Duodenal mucosa (tissue), 2 donors: ENCODE measurements around the gene REXO1.

Source experiments
- H3K27ac ChIP-seq: one replicate; pipeline ENCODE4 v1.7.0; 2013; ENCODE audit warnings: low read depth, low read length
- H3K27me3 ChIP-seq, 2 donors: one replicate each; pipeline ENCODE4 v1.7.0; 2013; ENCODE audit warnings: low read length in 2 of 2, control low read depth in 1 of 2; ENCODE audit not compliant: insufficient read depth in 2 of 2, control insufficient read depth in 1 of 2
- H3K36me3 ChIP-seq, 2 donors: one replicate each; pipeline ENCODE4 v1.7.0; 2013; ENCODE audit warnings: low read length in 2 of 2, control low read depth in 1 of 2; ENCODE audit not compliant: insufficient read depth in 2 of 2, control insufficient read depth in 1 of 2
- H3K4me1 ChIP-seq, 2 donors: one replicate each; pipeline ENCODE4 v1.7.0; 2013; ENCODE audit warnings: low read length in 2 of 2, control low read depth in 1 of 2; ENCODE audit not compliant: insufficient read depth in 2 of 2, control insufficient read depth in 1 of 2
- H3K4me3 ChIP-seq, 2 donors: one replicate each; pipeline ENCODE4 v1.7.0; 2013; ENCODE audit warnings: low read length in 2 of 2, low read depth in 1 of 2
- H3K9ac ChIP-seq, 2 donors: one replicate each; pipeline ENCODE4 v1.7.0; 2013; ENCODE audit warnings: low read length in 2 of 2, low read depth in 1 of 2
- H3K9me3 ChIP-seq, 2 donors: one replicate each; pipeline ENCODE4 v1.7.0; 2013; ENCODE audit warnings: low read length in 2 of 2, control low read depth in 1 of 2; ENCODE audit not compliant: control insufficient read depth in 1 of 2

Gene REXO1

GRCh38 chr19:1787116-1787515, 61.2 kb downstream of the REXO1 start:
- H3K36me3 ChIP-seq, result no peaks in the 10 kb centered on the region
- peaks cover 9 to 11% of the 10 kb centered on the region in 2 donors for H3K27me3 ChIP-seq
- no peak overlapping the region for H3K27ac ChIP-seq
- no peak overlapping the region for H3K9ac ChIP-seq
- H3K4me1 ChIP-seq, result peaks cover 0 to 4% of the 10 kb centered on the region in 2 donors
- no peak overlapping the region for H3K4me3 ChIP-seq
- no peaks in the 10 kb centered on the region for H3K9me3 ChIP-seq

- H3K4me3 ChIP-seq, result no peak overlapping the region
- peaks cover 2 to 3% of the 10 kb centered on the region in 2 donors for H3K9me3 ChIP-seq
- peaks cover 9 to 11% of the 10 kb centered on the region in 2 donors for H3K27me3 ChIP-seq
- H3K36me3 ChIP-seq, result no peaks in the 10 kb centered on the region
- peaks cover 0 to 4% of the 10 kb centered on the region in 2 donors for H3K4me1 ChIP-seq
- H3K27ac ChIP-seq, result no peak overlapping the region
- H3K9ac ChIP-seq, result no peak overlapping the region
Measured at GRCh38 chr19:1786668-1787067, 61.6 kb downstream of the REXO1 start.

GRCh38 chr19:1785310-1785709, 63.0 kb downstream of the REXO1 start:
- no peak overlapping the region for H3K27ac ChIP-seq
- H3K27me3 ChIP-seq, result peaks cover 16 to 19% of the 10 kb centered on the region in 2 donors
- H3K9me3 ChIP-seq, result peaks cover 4 to 5% of the 10 kb centered on the region in 2 donors
- no peaks in the 10 kb centered on the region for H3K36me3 ChIP-seq
- H3K4me1 ChIP-seq, result peaks cover 0 to 4% of the 10 kb centered on the region in 2 donors
- H3K4me3 ChIP-seq, result no peak overlapping the region
- no peak overlapping the region for H3K9ac ChIP-seq

DNA sequence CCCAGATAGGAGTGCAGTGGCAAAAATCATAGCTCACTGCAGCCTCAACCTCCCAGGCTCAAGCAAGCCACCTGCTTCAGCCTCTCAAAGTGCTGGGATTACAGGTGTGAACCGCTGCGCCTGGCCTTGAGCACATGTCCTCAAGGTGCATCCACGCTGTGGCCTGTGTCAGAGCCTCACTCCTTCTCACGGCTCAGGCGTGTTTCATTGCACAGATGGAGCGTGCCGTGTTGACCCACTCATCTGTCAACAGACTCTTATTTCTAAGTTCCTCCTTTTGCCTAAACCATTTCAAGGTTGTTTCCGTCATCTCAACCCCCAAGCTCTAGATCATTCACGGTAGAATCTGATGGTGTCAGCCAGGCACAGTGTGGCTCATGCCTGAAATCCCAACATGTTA, 64.4 kb downstream of the REXO1 start:
- no peak overlapping the region for H3K9ac ChIP-seq
- peaks cover 0 to 4% of the 10 kb centered on the region in 2 donors for H3K4me1 ChIP-seq
- H3K9me3 ChIP-seq, result peaks cover 4 to 5% of the 10 kb centered on the region in 2 donors
- no peak overlapping the region for H3K4me3 ChIP-seq
- no peak overlapping the region for H3K27ac ChIP-seq
- H3K27me3 ChIP-seq, result peaks cover 17 to 29% of the 10 kb centered on the region in 2 donors
- no peaks in the 10 kb centered on the region for H3K36me3 ChIP-seq

- no peak overlapping the region for H3K27ac ChIP-seq
- peaks cover 0 to 4% of the 10 kb centered on the region in 2 donors for H3K4me1 ChIP-seq
- no peak overlapping the region for H3K9ac ChIP-seq
- peaks cover 4 to 5% of the 10 kb centered on the region in 2 donors for H3K9me3 ChIP-seq
- H3K4me3 ChIP-seq, result no peak overlapping the region
- H3K36me3 ChIP-seq, result no peaks in the 10 kb centered on the region
- H3K27me3 ChIP-seq, result peaks cover 23 to 28% of the 10 kb centered on the region in 2 donors
Measured at GRCh38 chr19:1783354-1783753, 64.9 kb downstream of the REXO1 start.

DNA sequence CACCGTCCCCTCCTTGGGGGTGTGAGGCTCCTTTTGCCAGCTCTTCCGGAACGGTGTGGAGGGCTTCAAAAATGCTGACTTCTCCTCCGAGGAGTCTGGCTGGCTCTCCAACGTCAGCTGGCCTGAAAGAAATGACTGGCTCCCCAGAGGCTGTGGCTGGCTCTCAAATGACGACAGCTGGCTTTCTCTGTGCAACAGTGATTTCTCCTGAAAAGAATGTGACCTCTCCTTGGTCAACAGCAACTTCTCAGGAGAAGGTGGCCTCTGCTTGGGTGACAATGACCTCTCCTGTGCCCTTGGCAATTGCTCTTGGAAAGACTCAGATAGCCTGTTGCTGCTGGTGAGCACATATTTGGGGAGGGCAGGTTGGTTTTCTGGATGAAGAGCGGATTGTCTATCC, 65.8 kb downstream of the REXO1 start:
- Histone ChIP-seq H3K36me3 (no peaks in the 10 kb centered on the region), H3K27ac (no peak overlapping the region), H3K9ac (no peak overlapping the region), H3K4me1 (peaks cover 0 to 4% of the 10 kb centered on the region in 2 donors), H3K27me3 (peaks cover 26 to 32% of the 10 kb centered on the region in 2 donors), H3K9me3 (peaks cover 4 to 5% of the 10 kb centered on the region in 2 donors), H3K4me3 (no peak overlapping the region)

GRCh38 chr19:1780272-1780958, 67.9 kb downstream of the REXO1 start:
- H3K27ac ChIP-seq, result no peak overlapping the region
- H3K27me3 ChIP-seq, result peaks cover 39 to 44% of the 10 kb centered on the region in 2 donors
- no peak overlapping the region for H3K4me3 ChIP-seq
- no peaks in the 10 kb centered on the region for H3K4me1 ChIP-seq
- peaks cover 4 to 5% of the 10 kb centered on the region in 2 donors for H3K9me3 ChIP-seq
- H3K36me3 ChIP-seq, result no peaks in the 10 kb centered on the region
- no peak overlapping the region for H3K9ac ChIP-seq

- no peak overlapping the region for H3K9ac ChIP-seq
- H3K4me3 ChIP-seq, result no peak overlapping the region
- peaks cover 39 to 47% of the 10 kb centered on the region in 2 donors for H3K27me3 ChIP-seq
- H3K4me1 ChIP-seq, result no peaks in the 10 kb centered on the region
- no peak overlapping the region for H3K27ac ChIP-seq
- no peaks in the 10 kb centered on the region for H3K36me3 ChIP-seq
- peaks cover 4 to 5% of the 10 kb centered on the region in 2 donors for H3K9me3 ChIP-seq
Measured at GRCh38 chr19:1779574-1779973, 68.7 kb downstream of the REXO1 start.

DNA sequence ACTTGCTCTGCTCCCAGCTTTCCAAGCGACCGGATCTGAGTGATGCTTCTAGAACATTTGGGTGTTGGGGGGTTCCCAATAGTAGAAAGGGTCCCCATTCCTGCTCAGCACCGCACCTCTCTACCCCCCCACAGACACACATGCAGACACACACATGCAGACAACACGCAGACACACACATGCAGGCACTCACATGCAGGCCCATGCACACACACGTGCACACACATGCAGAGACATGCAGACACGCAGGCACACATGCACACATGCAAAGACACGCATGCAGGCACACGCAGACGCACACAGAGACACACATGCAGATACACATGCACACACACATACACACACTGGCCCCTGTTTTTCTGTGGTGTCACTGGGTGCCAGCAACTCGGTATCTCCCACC, 71.1 kb downstream of the REXO1 start:
- no peak overlapping the region for H3K27ac ChIP-seq
- H3K4me1 ChIP-seq, result no peaks in the 10 kb centered on the region
- H3K27me3 ChIP-seq, result peaks cover 37 to 51% of the 10 kb centered on the region in 2 donors
- no peak overlapping the region for H3K4me3 ChIP-seq
- peaks cover 4 to 5% of the 10 kb centered on the region in 2 donors for H3K9me3 ChIP-seq
- no peaks in the 10 kb centered on the region for H3K36me3 ChIP-seq
- H3K9ac ChIP-seq, result no peak overlapping the region

GRCh38 chr19:1776606-1777147, 71.6 kb downstream of the REXO1 start:
- no peak overlapping the region for H3K9ac ChIP-seq
- no peak overlapping the region for H3K27ac ChIP-seq
- H3K27me3 ChIP-seq, result peaks cover 37 to 51% of the 10 kb centered on the region in 2 donors
- H3K4me3 ChIP-seq, result no peak overlapping the region
- no peaks in the 10 kb centered on the region for H3K36me3 ChIP-seq
- no peaks in the 10 kb centered on the region for H3K4me1 ChIP-seq
- H3K9me3 ChIP-seq, result peaks cover 2% of the 10 kb centered on the region in 2 donors
